ENCODE results near the gene MYOD1.

Gene MYOD1

GRCh38 chr11:17721242-17721999 lies 2.0 kb downstream of the MYOD1 start:
- in situ Hi-C loops (cut with HindIII; ENCODE audit: low sequenced_read_pairs): no loop called here
- peak overlapping the region; percentile 28 for H3K4me3 ChIP-seq (ENCODE audit: low read depth, low read length)
- no peak for TF ChIP-seq CTCF (IDR thresholded peaks at IDR 0.05; ENCODE audit: low read depth, low read length)
- DNase-seq (ENCODE audit: low read depth, low spot score): no peak

- in situ Hi-C loops (cut with HindIII; ENCODE audit: low sequenced_read_pairs): no loop called here
- peak; percentile 30 for DNase-seq (ENCODE audit: low read depth, low spot score)
- TF ChIP-seq CTCF (IDR thresholded peaks at IDR 0.05; ENCODE audit: low read depth, low read length): peak; percentile 74
- peak overlapping the region; percentile 28 for H3K4me3 ChIP-seq (ENCODE audit: low read depth, low read length)
Observed at GRCh38 chr11:17722000-17722643, 2.8 kb downstream of the MYOD1 start.

GRCh38 chr11:17724020-17724908 lies 4.9 kb downstream of the MYOD1 start:
- DNase-seq (ENCODE audit: low read depth, low spot score): no peak
- in situ Hi-C loops (cut with HindIII; ENCODE audit: low sequenced_read_pairs): no loop called here
- no peak overlapping the region for H3K4me3 ChIP-seq (ENCODE audit: low read depth, low read length)
- no peak for TF ChIP-seq CTCF (IDR thresholded peaks at IDR 0.05; ENCODE audit: low read depth, low read length)

GRCh38 chr11:17725174-17725573 lies 5.8 kb downstream of the MYOD1 start:
- H3K4me3 ChIP-seq (ENCODE audit: low read depth, low read length): no peak overlapping the region
- DNase-seq (ENCODE audit: low read depth, low spot score): no peak
- in situ Hi-C loops (cut with HindIII; ENCODE audit: low sequenced_read_pairs): no loop called here
- TF ChIP-seq CTCF (IDR thresholded peaks at IDR 0.05; ENCODE audit: low read depth, low read length): no peak

- no peak for DNase-seq (ENCODE audit: low read depth, low spot score)
- no peak for TF ChIP-seq CTCF (IDR thresholded peaks at IDR 0.05; ENCODE audit: low read depth, low read length)
- no peak overlapping the region for H3K4me3 ChIP-seq (ENCODE audit: low read depth, low read length)
- in situ Hi-C loops (cut with HindIII; ENCODE audit: low sequenced_read_pairs): no loop called here
Observed at GRCh38 chr11:17730137-17730536, 10.8 kb downstream of the MYOD1 start.

Measured in astrocyte of the spinal cord (primary cell).